ENCODE measurements around the gene KCNK17. TPM values are rescaled to one million over a fixed set of nuclear protein-coding genes. Genes with fewer than 3 reads are reported as not detected.

The KCNK17 gene
- total and polyA plus RNA-seq, 7 donors = 0.17 to 1.4 (median 1.1) TPM; not detected in 4

DNA sequence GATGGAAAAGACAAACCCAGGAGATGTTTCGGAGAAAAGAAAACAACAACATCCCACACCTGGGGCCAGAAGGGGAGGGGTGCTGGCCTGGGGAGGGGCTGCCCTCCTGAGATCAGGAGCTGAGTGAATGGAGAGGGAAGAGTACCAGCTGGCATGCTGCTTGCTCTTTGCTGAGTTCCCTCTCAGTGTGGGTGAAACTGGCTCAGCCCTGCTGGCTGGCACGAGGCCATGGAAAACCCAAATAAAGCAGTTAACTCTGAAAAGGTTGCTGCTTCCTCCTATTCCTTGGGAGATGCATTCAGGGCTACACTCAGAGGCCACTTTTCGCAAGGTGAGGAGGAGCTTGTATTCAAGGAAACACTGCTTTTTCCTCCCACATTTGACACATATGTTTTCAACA is 16.3 kb upstream of the KCNK17 start:
- Histone ChIP-seq H3K36me3 (no peaks in the 10 kb centered on the region), H3K27ac (no peak overlapping the region), H3K4me3 (no peak overlapping the region), H3K27me3 (no peaks in the 10 kb centered on the region), H3K9me3 (no peaks in the 10 kb centered on the region), H3K4me1 (no peaks in the 10 kb centered on the region)
- 49 to 60% methylated on average over 3 of the region's 3 CpGs for WGBS, 2 donors
- intact Hi-C loops (cut with DNase I) = no loop called here
- no peak for TF ChIP-seq POLR2A (IDR thresholded peaks at IDR 0.05)
- TF ChIP-seq, protein P1, sequence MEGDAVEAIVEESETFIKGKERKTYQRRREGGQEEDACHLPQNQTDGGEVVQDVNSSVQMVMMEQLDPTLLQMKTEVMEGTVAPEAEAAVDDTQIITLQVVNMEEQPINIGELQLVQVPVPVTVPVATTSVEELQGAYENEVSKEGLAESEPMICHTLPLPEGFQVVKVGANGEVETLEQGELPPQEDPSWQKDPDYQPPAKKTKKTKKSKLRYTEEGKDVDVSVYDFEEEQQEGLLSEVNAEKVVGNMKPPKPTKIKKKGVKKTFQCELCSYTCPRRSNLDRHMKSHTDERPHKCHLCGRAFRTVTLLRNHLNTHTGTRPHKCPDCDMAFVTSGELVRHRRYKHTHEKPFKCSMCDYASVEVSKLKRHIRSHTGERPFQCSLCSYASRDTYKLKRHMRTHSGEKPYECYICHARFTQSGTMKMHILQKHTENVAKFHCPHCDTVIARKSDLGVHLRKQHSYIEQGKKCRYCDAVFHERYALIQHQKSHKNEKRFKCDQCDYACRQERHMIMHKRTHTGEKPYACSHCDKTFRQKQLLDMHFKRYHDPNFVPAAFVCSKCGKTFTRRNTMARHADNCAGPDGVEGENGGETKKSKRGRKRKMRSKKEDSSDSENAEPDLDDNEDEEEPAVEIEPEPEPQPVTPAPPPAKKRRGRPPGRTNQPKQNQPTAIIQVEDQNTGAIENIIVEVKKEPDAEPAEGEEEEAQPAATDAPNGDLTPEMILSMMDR (IDR thresholded peaks at IDR 0.05) = no peak
- no peak for DNase-seq

DNA sequence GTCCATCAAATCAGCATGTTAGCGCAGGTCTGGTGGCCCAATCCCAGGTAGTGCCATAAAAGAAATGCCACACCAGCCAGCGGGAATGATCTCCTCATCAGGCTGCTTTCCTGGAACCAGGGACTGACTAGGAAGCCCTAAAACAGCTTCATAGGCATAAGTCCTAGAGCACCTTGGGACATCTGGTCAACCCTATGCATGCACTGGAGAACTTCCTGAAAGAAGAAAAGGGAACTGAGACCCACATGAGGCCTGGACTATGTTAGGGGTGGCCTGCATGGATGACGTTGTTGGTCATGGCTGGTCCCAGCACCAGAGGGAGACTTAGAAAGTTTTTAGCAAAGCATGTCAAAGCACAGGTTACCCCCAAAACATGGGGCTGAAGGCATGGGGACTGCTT is 15.8 kb upstream of the KCNK17 start:
- Histone ChIP-seq H3K27me3 (no peaks in the 10 kb centered on the region), H3K27ac (no peak overlapping the region), H3K4me1 (no peaks in the 10 kb centered on the region), H3K9me3 (no peaks in the 10 kb centered on the region), H3K4me3 (no peak overlapping the region), H3K36me3 (no peaks in the 10 kb centered on the region)
- 71 to 77% methylated on average over 3 of the region's 3 CpGs for whole genome bisulfite sequencing, 2 donors
- TF ChIP-seq POLR2A (IDR thresholded peaks at IDR 0.05) = no peak
- TF ChIP-seq POLR2AphosphoS5 (IDR thresholded peaks at IDR 0.05) = no peak
- TF ChIP-seq EP300 (IDR thresholded peaks at IDR 0.05) = no peak
- TF ChIP-seq, protein P1 (IDR thresholded peaks at IDR 0.05) = no peak
- intact Hi-C loops (cut with DNase I) = no loop called here
- DNase-seq = no peak

DNA sequence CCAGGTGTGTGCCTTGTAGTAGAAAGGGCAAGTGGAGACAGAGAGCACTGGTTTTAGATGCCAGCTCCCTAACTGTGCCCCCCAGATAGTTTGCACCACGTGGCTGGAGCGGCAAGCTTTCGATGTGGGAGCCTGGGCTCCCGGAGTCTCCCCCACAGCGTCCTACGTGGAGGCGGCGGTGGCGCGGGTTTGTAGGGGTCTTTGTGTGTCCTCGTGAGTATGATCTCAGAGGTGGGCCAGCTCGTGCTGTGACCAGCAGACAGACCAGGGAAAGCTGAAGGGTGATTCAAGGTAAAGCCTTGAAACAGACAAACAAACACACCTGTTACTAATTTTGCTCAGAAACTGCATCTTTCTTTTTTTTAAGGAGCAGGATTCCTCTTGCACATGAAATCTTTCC is 13.8 kb upstream of the KCNK17 start:
- Histone ChIP-seq H3K36me3 (no peaks in the 10 kb centered on the region), H3K9me3 (no peaks in the 10 kb centered on the region), H3K4me1 (no peaks in the 10 kb centered on the region), H3K4me3 (no peak overlapping the region), H3K27ac (no peak overlapping the region), H3K27me3 (no peaks in the 10 kb centered on the region)
- intact Hi-C loops (cut with DNase I) = no loop called here
- no peak for TF ChIP-seq POLR2A (IDR thresholded peaks at IDR 0.05)
- TF ChIP-seq, protein P1 (IDR thresholded peaks at IDR 0.05) = no peak
- TF ChIP-seq EP300 (IDR thresholded peaks at IDR 0.05) = no peak
- no peak for TF ChIP-seq POLR2AphosphoS5 (IDR thresholded peaks at IDR 0.05)
- DNase-seq = no peak
- WGBS, 2 donors = 88 to 92% methylated on average over 12 of the region's 12 CpGs

DNA sequence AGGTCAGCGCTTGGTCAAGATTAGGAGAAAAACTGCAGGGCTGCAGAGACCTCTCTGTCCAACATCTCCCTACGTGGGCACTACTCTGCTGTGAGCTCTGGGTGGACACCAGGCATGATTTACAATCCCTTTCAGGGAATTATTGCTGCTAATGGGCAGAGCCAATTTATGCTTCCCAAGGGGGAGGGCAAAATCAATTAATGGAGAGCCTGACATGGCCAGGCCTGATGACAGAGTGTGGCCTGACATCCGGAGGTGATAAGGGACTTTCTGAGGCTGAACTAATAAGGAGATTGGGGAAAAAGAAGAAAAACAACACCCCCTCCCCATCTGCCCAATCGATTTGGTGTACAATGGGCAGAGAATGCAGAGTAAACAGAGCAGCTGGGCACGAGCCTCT is 13.3 kb upstream of the KCNK17 start:
- no peak overlapping the region for H3K27ac ChIP-seq
- no peaks in the 10 kb centered on the region for H3K9me3 ChIP-seq
- no peaks in the 10 kb centered on the region for H3K36me3 ChIP-seq
- WGBS, 2 donors = 65 to 75% methylated on average over 5 of the region's 5 CpGs
- H3K4me1 ChIP-seq = no peaks in the 10 kb centered on the region
- H3K27me3 ChIP-seq = no peaks in the 10 kb centered on the region
- DNase-seq = no peak
- H3K4me3 ChIP-seq = no peak overlapping the region
- intact Hi-C loops (cut with DNase I) = no loop called here
- TF ChIP-seq, protein P1 (IDR thresholded peaks at IDR 0.05) = no peak
- TF ChIP-seq EP300 (IDR thresholded peaks at IDR 0.05) (no peak), POLR2AphosphoS5 (IDR thresholded peaks at IDR 0.05) (no peak)

DNA sequence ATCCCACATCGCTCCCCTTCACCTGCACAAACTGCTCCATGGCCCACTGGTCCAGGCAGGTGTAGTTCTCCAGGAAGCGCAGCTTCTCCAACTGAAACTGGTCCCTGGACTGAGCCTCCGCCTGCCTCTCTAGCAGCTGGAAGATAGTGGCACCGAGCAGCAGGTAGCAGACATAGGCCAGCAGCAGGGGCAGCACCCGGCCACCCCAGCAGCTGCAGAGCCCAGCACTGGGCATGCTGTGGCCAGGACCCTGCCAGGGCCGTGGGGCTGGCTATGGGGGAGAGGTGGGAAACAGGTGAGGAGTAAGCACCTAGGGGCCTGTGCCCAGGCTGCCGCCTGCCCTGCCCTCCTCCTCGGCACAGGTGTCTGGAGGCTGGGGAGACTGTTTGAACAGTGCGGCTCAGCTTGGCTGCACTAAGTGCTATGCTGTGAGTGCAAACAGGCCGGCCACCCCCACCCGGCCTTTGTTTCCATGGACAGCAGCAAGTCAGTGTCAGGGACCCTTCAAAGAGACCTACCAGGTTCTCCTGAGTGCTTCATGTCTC is 8.2 kb upstream of the KCNK17 start, which contains the start of gene KCNK16:
KCNK16 (minus strand) TSS at position 397 of the 545 bp plus-strand sequence; CDS start at position 235, 162 bp downstream.
- intact Hi-C loops (cut with DNase I) = no loop called here

More for the DNA sequence above, 8.2 kb upstream of the KCNK17 start, which contains the start of gene KCNK16:
- 70 to 82% methylated on average over 11 of the region's 11 CpGs for WGBS, 2 donors
- H3K27me3 ChIP-seq = no peaks in the 10 kb centered on the region
- no peak for TF ChIP-seq POLR2AphosphoS5 (IDR thresholded peaks at IDR 0.05)
- TF ChIP-seq, protein P1 (IDR thresholded peaks at IDR 0.05) = no peak
- no peaks in the 10 kb centered on the region for H3K36me3 ChIP-seq
- DNase-seq = no peak
- no peak within 1 kb of the TSS for H3K27ac ChIP-seq
- no peaks in the 10 kb centered on the region for H3K4me1 ChIP-seq
- H3K9me3 ChIP-seq = no peaks in the 10 kb centered on the region
- H3K4me3 ChIP-seq = no peak within 1 kb of the TSS

Measured in sigmoid colon (tissue), 7 donors.